Left lung (tissue), 10 donors: Measurements from ENCODE around the gene TOR1AIP1. TPM values are rescaled to one million over a fixed set of nuclear protein-coding genes. Genes with fewer than 3 reads are reported as not detected.

ENCODE experiments used
- ATAC-seq: fragments of 200-7000 bp; cut with Tn5 transposase; one replicate; pipeline ENCODE4 v1.9.1; 2020; ENCODE audit warnings: moderate library complexity
- DNase-seq, 4 donors: peaks; one replicate each; pipeline ENCODE4 v3.0.0-alpha.2; 2013 to 2020
- H3K27ac ChIP-seq, 2 donors: fragments of 200-600 bp; sonication (generic) in 1 of 2; one replicate each; pipeline versions ENCODE4 v1.5.0 to v1.8.0; 2020 to 2021
- H3K27me3 ChIP-seq, 2 donors: fragments of 200-600 bp; sonication (generic) in 1 of 2; one replicate each; pipeline versions ENCODE4 v1.5.0 to v1.8.0; 2020 to 2021
- H3K36me3 ChIP-seq, 2 donors: fragments of 200-600 bp; sonication (generic) in 1 of 2; one replicate each; pipeline versions ENCODE4 v1.5.0 to v1.8.0; 2020 to 2021
- H3K4me1 ChIP-seq, 2 donors: fragments of 200-600 bp; one replicate each; pipeline ENCODE4 v1.8.0; 2021
- H3K4me3 ChIP-seq, 2 donors: fragments of 200-600 bp; sonication (generic) in 1 of 2; one replicate each; pipeline versions ENCODE4 v1.5.0 to v1.8.0; 2020 to 2021; ENCODE audit warnings: mild to moderate bottlenecking in 1 of 2
- H3K9me3 ChIP-seq, 2 donors: fragments of 200-600 bp; sonication (generic) in 1 of 2; one replicate each; pipeline versions ENCODE4 v1.5.0 to v1.8.0; 2020 to 2021
- CTCF ChIP-seq, 2 donors: fragments of 200-600 bp; sonication (generic) in 1 of 2; IDR thresholded peaks; one replicate each; pipeline versions ENCODE4 v1.5.0 to v1.8.0; 2021; ENCODE audit warnings: antibody characterized with exemption in 2 of 2
- intact Hi-C, 2 donors: fragments of 100-400 bp; cut with DNase I; formaldehyde crosslinking; loops; one replicate each; pipeline versions ENCODE4 v1.11.2 to v1.14.2; 2022
- polyA plus RNA-seq, 6 donors: library from polyadenylated mRNA; unstranded; fragments of 120-200 nt; gene quantifications; one replicate each; pipeline ENCODE4 v1.2.1, GENCODE V29; 2013; ENCODE audit not compliant: insufficient read length in 6 of 6
- total RNA-seq, 2 donors: library from RNA; stranded (reverse); fragmentation: NEBNext Ultra II Directional; extraction: Animal tissue kit (Norgen Biotek cat#: 25700); gene quantifications; one replicate each; pipeline ENCODE4 v1.2.1, GENCODE V29; 2021
- donor health status: DM: no; HTN: yes; CAD: no.
- donor health status: DM: no; HTN: no; CAD: no.

TOR1AIP1 gene
- total and polyA plus RNA-seq, 8 donors, result 48.6 to 77.0 (median 62.8) TPM

- intact Hi-C loops, result no loop called here
- Histone ChIP-seq H3K27ac (no peak overlapping the region), H3K36me3 (no peaks in the 10 kb centered on the region), H3K4me3 (no peak overlapping the region), H3K27me3 (no peaks in the 10 kb centered on the region), H3K4me1 (peaks cover 9 to 37% of the 10 kb centered on the region in 2 donors), H3K9me3 (peaks cover 0 to 8% of the 10 kb centered on the region in 2 donors)
- DNase-seq, result no peak
- no peak for ATAC-seq
- no peak for TF ChIP-seq CTCF (IDR thresholded peaks at IDR 0.05)
Measured at GRCh38 chr1:179966551-179966950, 84.5 kb downstream of the TOR1AIP1 start.

DNA sequence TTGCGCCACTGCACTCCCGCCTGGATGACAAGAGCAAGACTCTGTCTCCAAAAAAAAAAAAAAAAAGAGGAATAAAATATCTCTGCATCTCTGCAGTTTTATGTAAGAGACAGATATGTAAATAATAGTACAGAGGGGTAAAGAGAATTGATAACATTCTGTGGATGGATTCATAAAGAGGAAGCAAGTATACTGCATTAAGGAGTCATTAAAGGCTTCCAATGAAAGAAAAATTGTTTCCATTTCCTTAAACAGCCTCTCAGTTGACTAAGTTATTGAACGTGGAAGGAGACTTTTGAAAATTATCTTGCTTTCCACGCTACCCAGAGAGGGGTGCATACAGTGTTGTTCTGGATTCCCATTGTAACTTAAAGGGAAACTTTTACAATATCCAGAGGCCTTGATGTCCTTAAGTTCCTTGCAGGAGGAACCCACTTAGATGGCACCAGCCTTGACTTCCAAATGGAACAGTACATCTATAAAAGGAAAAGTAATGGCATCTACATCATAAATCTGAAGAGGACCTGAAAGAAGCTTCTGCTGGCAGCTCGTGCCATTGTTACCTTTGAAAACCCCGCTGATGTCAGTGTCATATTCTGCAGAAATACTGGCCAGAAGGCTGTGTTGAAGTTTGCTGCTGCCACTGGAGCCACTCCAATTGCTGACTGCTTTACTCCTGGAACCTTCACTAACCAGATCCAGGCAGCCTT, 86.4 kb downstream of the TOR1AIP1 start:
- no peak for TF ChIP-seq CTCF (IDR thresholded peaks at IDR 0.05)
- intact Hi-C loops, result no loop called here
- DNase-seq (no peak), ATAC-seq (no peak)
- Histone ChIP-seq H3K27ac (peak overlapping the region in 1 of 2 donors; percentile 59), H3K4me3 (no peak overlapping the region), H3K4me1 (peaks cover 9 to 36% of the 10 kb centered on the region in 2 donors), H3K27me3 (no peaks in the 10 kb centered on the region), H3K9me3 (peaks cover 0 to 8% of the 10 kb centered on the region in 2 donors), H3K36me3 (no peaks in the 10 kb centered on the region)

DNA sequence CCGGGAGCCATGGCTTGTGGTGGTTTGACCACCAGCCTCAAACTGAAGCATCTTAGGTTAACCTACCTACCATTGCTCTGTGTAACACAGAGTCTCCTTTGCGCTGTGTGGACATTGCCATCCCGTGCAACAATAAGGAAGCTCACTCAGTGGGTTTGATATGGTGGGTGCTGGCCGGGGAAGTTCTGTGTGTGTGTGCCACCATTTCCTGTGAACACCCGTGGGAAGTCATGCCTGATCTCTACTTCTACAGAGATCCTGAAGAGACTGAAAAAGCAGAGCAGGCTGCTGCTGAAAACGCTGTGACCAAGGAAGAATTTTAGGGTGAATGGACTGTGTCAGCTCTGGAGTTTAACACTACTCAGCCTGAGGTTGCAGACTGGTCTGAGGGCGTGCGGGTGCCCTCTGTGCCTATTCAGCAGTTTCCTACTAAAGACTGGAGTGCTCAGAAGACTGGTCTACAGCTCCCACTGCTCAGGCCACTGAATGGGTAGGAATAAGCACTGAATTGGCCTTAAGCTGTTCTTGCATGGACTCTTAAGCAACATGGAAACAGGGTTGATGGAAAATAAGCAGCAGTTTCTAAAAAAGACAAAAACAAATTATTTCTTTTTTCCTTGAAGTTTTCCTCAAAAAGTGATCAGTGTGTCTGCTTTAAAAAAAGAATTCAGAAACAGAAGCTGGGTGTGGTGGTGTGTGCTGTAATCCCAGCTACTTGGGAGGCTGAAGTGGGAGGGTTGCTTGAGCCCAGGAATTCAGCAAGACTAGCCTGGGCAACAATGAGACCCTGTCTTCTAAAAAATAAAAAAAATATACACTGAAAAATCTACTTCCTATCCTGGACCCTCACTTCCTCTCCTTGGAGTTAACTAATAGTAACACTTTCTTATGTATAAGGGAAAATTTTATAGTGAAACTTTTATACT, 87.2 kb downstream of the TOR1AIP1 start:
- H3K4me3 ChIP-seq, result no peak overlapping the region
- H3K27ac ChIP-seq, result peak overlapping the region; percentile 36 to 59
- H3K36me3 ChIP-seq, result no peaks in the 10 kb centered on the region
- no peak for TF ChIP-seq CTCF (IDR thresholded peaks at IDR 0.05)
- DNase-seq (no peak), ATAC-seq (peak; percentile 35)
- no peaks in the 10 kb centered on the region for H3K27me3 ChIP-seq
- peaks cover 9 to 38% of the 10 kb centered on the region in 2 donors for H3K4me1 ChIP-seq
- intact Hi-C loops, result no loop called here
- peaks cover 0 to 8% of the 10 kb centered on the region in 2 donors for H3K9me3 ChIP-seq

Other genes with a start within 250 kb of the TOR1AIP1 start
- not detected for gene FAM163A, start 139.0 kb upstream of the TOR1AIP1 start, total RNA-seq
- gene FAM163A, start 139.0 kb upstream of the TOR1AIP1 start, polyA plus RNA-seq, result under 1 TPM; 0.06 to 0.27 (median 0.12) TPM
- 100 to 1,000 TPM; 108 to 109 TPM for gene TOR1AIP2, start 4.5 kb upstream of the TOR1AIP1 start, total RNA-seq
- 10 to 100 TPM; 34.8 to 41.8 (median 37.8) TPM for gene TOR1AIP2, start 4.5 kb upstream of the TOR1AIP1 start, polyA plus RNA-seq
- 10 to 100 TPM; 37.9 to 53.5 TPM for gene CEP350, start 72.5 kb downstream of the TOR1AIP1 start, total RNA-seq
- 10 to 100 TPM; 26.8 to 36.6 (median 35.6) TPM for gene CEP350, start 72.5 kb downstream of the TOR1AIP1 start, polyA plus RNA-seq